ENCODE data around the gene MT1G.
"Not testable (repeated sequence)": the region's sequence is repeated elsewhere in the genome, so short reads cannot be mapped to it uniquely, and the experiment has no call there.

MT1G gene

GRCh38 chr16:56621665-56622445, 46.0 kb downstream of the MT1G start:
- DNase-seq (ENCODE audit: low read depth in 3 of 3, low spot score in 1 of 3), result not testable (repeated sequence)

DNA sequence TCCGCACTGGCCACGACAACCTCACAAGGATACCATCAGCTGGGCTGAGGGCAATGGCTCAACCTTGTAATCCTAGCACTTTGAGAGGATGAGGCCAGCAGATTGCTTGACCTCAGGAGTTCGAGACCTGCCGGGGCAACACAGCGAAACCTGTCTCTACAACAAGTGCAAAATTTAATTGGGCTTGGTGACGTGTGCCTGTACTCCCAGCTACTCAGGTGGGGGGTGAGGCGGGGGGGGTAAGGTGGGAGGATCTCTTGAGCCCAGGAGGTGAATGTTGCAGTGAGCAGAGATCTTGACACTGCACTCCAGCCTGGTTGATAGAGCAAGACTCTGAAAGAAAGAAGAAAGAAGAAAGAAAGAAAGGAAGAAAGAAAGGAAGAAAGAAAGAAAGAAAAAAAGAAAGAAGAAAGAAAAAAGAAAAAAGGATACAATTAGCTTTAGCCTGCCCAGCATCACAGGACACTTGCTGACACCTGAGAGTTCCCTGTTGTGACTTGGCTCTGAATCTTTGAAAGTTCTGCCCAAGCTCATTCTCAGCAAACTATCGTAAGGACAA, 47.4 kb downstream of the MT1G start:
- DNase-seq (ENCODE audit: low read depth in 3 of 3, low spot score in 1 of 3), result no peak

- DNase-seq (ENCODE audit: low read depth in 3 of 3, low spot score in 1 of 3), result no peak
Observed at GRCh38 chr16:56618138-56618537, 49.7 kb downstream of the MT1G start.

DNA sequence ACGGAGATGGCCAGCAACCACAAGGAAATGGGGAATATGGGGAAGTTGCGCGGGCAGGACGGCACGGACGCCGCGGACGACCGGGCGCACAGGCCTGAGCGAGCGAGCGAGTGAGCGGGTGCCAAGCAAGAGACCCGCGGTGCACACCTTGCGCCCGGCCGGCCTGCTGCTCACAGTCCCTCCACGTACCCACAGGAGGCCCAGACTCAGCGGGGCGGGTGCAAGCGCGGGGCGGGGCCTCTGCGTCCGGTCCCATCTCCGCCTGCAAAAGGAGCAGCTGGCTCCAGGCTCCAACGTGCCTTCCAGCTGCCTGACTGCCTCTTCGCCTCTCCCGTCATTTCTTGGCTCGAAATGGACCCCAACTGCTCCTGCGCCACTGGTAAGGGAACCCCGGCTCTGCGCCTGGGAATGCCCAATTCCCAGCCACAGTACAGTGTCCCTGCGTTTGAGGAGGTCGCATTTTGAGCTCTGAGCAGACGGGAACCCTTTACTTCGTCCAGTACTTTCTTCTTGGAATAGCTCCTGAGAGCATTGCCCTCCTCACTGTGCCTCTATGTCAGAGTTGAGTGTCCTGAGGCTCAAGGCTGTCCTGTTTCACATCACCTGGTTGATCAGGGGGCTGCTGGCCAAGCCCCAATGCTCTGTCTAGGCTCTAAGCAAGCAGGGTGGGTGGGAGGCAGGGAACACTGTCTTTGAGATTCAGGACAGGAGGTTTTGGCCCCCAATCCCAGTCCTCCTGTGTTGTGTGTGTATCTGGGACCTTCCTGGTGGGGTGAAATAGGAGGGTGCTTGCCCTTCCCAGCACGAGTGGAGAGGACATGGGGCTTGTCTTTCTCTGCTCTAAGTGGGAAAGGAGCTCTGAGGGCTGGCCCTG, 50.4 kb downstream of the MT1G start:
- peak in 1 of 3 donors; percentile 56 for DNase-seq (ENCODE audit: low read depth in 3 of 3, low spot score in 1 of 3)

Data from stimulated activated CD4-positive, alpha-beta T cell treated with anti-CD3 and anti-CD28 coated beads, TNF-alpha, amount 100 ng/mL, for 1 hour (primary cell).